GM21717 (cell line): ENCODE measurements around the gene LYZL2.
"Not testable (repeated sequence)": the region's sequence is repeated elsewhere in the genome, so short reads cannot be mapped to it uniquely, and the experiment has no call there.

Experiments
- ATAC-seq: cut with Tn5 transposase; IDR thresholded peaks from one replicate; pipeline ENCODE4 v1.9.1; 2021; ENCODE audit warnings: mild to moderate bottlenecking, moderate library complexity; ENCODE audit not compliant: unreplicated experiment

LYZL2 gene

GRCh38 chr10:30596013-30596412 lies 33.5 kb downstream of the LYZL2 start:
- no peak for ATAC-seq

GRCh38 chr10:30594077-30594476 lies 35.5 kb downstream of the LYZL2 start:
- no peak for ATAC-seq

- ATAC-seq: not testable (repeated sequence)
Measured at GRCh38 chr10:30592770-30593169, 36.8 kb downstream of the LYZL2 start.

GRCh38 chr10:30591249-30591670 lies 38.3 kb downstream of the LYZL2 start:
- ATAC-seq: no peak

- ATAC-seq: no peak
Measured at GRCh38 chr10:30589441-30589840, 40.1 kb downstream of the LYZL2 start.

GRCh38 chr10:30587522-30588031 lies 42.0 kb downstream of the LYZL2 start:
- ATAC-seq: peak; percentile 89

- ATAC-seq: no peak
Measured at GRCh38 chr10:30586828-30587227, 42.7 kb downstream of the LYZL2 start.

GRCh38 chr10:30583778-30584415 lies 45.7 kb downstream of the LYZL2 start:
- no peak for ATAC-seq

GRCh38 chr10:30581779-30582380 lies 47.7 kb downstream of the LYZL2 start:
- ATAC-seq: no peak

- no peak for ATAC-seq
Measured at GRCh38 chr10:30580676-30581075, 48.9 kb downstream of the LYZL2 start.

- ATAC-seq: no peak
Measured at GRCh38 chr10:30580241-30580640, 49.3 kb downstream of the LYZL2 start.

GRCh38 chr10:30579574-30579973 lies 50.0 kb downstream of the LYZL2 start:
- no peak for ATAC-seq

- no peak for ATAC-seq
Measured at GRCh38 chr10:30577048-30577447, 52.5 kb downstream of the LYZL2 start.

- no peak for ATAC-seq
Measured at GRCh38 chr10:30576641-30577040, 52.9 kb downstream of the LYZL2 start.

- ATAC-seq: no peak
Measured at GRCh38 chr10:30574432-30574796, 55.1 kb downstream of the LYZL2 start.

- no peak for ATAC-seq
Measured at GRCh38 chr10:30573721-30574431, 55.7 kb downstream of the LYZL2 start.

GRCh38 chr10:30565449-30565848 lies 64.1 kb downstream of the LYZL2 start:
- no peak for ATAC-seq

GRCh38 chr10:30562787-30563186 lies 66.8 kb downstream of the LYZL2 start:
- no peak for ATAC-seq
